Activated naive CD8-positive, alpha-beta T cell (primary cell): ENCODE results near the gene EEF1A2.

Source experiments
- H3K27ac Mint-ChIP-seq: one replicate; pipeline ENCODE4 v1.8.0; 2021; ENCODE audit warnings: mixed read lengths
- H3K27me3 Mint-ChIP-seq: one replicate; pipeline ENCODE4 v1.8.0; 2021; ENCODE audit warnings: mixed read lengths
- H3K36me3 Mint-ChIP-seq: one replicate; pipeline ENCODE4 v1.8.0; 2021; ENCODE audit warnings: mixed read lengths
- H3K4me1 Mint-ChIP-seq: one replicate; pipeline ENCODE4 v1.8.0; 2021; ENCODE audit warnings: low read depth, mixed read lengths
- H3K4me3 Mint-ChIP-seq: one replicate; pipeline ENCODE4 v1.8.0; 2021; ENCODE audit warnings: mild to moderate bottlenecking, mixed read lengths
- H3K9me3 Mint-ChIP-seq: one replicate; pipeline ENCODE4 v1.8.0; 2021; ENCODE audit warnings: low read depth, mixed read lengths

EEF1A2 gene

DNA sequence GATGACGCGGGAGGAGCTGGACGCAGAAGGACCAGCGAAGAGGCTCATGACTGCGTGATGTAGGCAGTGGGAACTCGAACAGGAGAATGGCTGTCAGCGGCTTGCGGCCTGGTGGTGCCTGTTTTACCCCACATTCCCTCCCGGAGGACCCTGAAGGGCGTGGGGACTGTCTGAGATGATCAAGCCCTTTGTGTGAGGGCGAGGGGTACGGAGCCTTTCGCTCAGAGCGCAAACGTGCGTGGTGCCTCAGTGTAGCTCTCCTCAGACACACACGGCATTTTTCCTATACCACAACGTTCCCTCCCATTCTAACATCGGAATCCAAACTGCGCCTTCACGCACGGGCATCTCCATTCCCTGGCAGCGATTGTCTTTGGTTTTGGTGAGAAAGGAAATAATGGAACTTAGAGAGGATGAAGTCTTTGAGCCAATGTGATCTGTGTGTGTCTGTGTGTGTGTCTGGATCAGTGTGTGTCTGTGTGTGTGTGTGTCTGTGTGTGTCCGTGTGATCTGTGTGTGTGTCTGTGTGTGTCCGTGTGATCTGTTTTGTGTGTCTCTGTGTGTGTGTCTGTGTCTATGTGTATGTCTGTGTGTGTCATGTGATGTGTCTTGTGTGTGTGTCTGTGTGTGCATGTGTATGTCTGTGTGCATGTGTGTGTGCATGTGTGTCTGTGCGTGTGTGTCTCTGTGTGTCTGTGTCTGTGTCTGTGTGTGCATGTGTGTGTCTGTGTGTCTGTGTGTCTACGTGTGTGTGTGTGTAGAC is 33.0 kb upstream of the EEF1A2 start:
- Mint-ChIP-seq H3K4me1 (peaks cover 3% of the 10 kb centered on the region), H3K27ac (no peak overlapping the region), H3K9me3 (no peaks in the 10 kb centered on the region), H3K27me3 (no peaks in the 10 kb centered on the region), H3K4me3 (no peak overlapping the region), H3K36me3 (no peaks in the 10 kb centered on the region)

DNA sequence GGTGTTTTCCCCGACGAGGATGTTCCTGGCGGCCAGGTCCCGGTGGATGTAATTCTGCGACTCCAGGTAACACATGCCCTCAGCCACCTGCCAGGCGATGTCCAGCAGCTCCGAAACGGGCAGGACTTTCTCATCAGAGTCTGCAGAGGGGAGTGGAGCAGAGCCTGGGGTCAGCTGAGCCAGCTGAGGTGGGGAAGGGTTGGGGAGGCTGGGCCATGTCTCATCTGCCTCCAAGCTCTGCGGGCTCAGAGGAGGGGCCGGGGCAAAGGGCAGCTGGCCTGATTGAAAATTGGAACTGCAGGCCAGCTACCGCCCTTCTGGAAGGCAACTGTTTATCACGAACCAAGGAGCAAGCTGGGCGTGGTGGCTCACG is 31.9 kb upstream of the EEF1A2 start:
- Mint-ChIP-seq H3K27me3 (no peaks in the 10 kb centered on the region), H3K27ac (no peak overlapping the region), H3K9me3 (no peaks in the 10 kb centered on the region), H3K36me3 (no peaks in the 10 kb centered on the region), H3K4me1 (peaks cover 1% of the 10 kb centered on the region), H3K4me3 (no peak overlapping the region)

DNA sequence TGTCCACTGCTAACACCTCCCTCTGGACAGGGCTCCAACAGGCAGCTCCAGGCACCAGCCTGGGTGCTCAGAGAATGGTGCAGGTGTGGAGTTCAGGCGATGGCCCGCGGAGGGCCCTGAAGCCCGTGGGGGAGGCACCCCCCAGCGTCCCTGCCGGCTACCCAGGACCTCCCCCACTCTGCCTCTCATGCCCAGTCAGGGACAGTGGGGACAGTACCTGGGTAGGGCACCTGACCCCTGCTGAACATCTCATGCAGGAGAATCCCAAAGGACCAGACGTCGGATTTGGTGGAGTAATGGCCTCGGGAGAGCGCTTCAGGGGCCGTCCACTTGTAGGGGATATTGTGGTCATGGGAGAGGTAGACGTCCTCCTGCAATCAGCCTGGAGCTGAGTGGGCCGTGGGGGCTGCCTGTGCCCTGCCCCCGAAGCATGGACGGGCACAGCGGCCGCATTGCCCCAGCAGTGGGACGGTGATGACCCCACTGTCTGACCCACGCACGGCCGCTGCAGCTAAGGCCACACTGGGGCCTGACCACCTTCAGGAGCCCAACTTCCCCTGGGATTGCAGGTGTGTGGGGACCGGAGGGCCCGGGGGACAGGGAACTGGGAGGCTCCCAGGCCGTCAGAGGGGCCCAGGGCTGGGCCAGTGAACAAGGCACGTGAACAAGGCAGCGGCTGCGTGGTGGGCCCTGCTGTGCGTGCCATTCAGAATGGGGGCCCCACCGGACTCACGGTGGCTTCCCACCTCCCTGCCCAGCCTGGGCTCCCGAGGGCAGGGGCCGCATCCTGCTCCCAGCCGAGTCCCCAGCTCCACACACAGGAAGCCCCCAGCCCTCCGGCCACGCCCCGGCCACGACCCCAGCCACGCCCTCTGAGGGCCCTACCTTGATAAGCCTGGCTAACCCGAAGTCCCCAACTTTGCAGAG is 31.2 kb upstream of the EEF1A2 start:
- Mint-ChIP-seq H3K9me3 (no peaks in the 10 kb centered on the region), H3K27ac (no peak overlapping the region), H3K4me1 (peaks cover 1% of the 10 kb centered on the region), H3K4me3 (no peak overlapping the region), H3K36me3 (no peaks in the 10 kb centered on the region), H3K27me3 (no peaks in the 10 kb centered on the region)

DNA sequence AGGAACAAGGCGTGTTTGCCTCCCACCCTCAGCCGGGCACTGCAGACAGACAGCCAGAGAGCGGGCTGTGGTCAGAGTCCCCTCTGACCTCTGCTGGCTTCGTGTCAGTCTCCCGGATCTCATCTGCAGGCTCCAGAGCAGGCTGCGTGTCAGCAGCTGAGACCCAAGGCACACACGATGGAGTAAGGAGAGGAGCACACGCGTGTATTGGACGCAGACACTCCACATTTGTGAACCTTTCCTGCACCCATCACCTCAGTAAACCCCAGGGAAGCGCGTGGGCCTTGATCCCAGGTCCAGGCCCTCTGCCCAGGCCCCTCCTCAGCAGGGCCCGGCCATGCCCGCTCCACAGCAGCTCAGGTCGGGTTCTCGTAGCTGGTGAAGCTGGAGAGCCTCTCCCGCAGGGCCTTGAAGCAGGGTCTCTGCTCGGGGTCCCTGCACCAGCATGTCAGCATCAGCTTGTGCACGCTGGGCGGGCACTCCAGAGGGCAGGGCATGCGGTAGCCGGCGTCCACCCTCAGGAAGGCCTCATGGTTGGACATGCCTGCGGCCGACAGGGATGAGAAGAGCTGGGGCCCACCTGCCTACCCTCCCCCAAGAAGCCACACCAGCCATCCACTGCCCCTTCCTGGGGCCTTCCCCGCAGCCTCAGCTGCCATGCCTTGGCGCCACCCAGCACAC is 30.4 kb upstream of the EEF1A2 start:
- Mint-ChIP-seq H3K27ac (no peak overlapping the region), H3K4me3 (no peak overlapping the region), H3K27me3 (no peaks in the 10 kb centered on the region), H3K9me3 (no peaks in the 10 kb centered on the region), H3K36me3 (no peaks in the 10 kb centered on the region), H3K4me1 (peaks cover 4% of the 10 kb centered on the region)

DNA sequence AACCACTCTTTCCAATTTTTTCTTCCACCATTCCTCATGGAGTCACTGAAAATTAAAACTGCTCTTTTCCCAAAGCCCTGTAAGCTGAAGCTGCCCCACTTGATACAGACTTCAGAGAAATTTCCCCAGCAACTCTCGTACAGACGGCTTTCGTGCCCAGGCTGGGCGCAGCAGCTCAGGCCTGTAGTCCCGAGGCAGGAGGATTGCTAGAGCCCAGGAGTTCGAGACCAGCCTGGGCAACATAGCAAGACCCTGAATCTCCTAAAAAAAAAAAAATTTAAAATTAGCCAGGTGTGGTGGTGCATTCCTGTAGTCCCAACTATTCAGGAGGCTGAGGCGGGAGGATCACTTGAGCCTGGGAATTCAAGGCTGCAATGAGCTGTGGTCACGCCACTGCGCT is 28.3 kb upstream of the EEF1A2 start:
- H3K36me3 Mint-ChIP-seq, result peaks cover 2% of the 10 kb centered on the region
- no peak overlapping the region for H3K27ac Mint-ChIP-seq
- H3K27me3 Mint-ChIP-seq, result no peaks in the 10 kb centered on the region
- H3K4me1 Mint-ChIP-seq, result peaks cover 11% of the 10 kb centered on the region
- H3K9me3 Mint-ChIP-seq, result no peaks in the 10 kb centered on the region
- no peak overlapping the region for H3K4me3 Mint-ChIP-seq

DNA sequence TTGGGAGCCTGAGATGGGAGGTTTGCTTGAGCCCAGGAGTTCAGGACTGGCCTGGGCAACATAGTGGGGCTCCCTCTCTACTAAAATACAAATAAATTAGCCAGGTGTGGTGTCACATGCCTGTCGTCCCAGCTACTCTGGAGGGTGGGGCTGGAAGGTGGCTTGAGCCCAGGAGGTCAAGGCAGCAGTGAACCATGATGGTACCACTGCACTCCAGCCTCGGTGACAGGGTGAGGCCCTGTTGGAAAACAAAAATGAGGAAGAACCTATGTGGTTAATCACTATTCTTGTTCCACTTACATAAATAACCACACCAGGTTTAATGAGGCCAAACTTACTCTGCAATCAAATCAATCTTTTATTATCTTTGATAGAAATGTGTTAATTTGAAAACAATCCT is 27.1 kb upstream of the EEF1A2 start:
- H3K27me3 Mint-ChIP-seq, result no peaks in the 10 kb centered on the region
- H3K27ac Mint-ChIP-seq, result no peak overlapping the region

DNA sequence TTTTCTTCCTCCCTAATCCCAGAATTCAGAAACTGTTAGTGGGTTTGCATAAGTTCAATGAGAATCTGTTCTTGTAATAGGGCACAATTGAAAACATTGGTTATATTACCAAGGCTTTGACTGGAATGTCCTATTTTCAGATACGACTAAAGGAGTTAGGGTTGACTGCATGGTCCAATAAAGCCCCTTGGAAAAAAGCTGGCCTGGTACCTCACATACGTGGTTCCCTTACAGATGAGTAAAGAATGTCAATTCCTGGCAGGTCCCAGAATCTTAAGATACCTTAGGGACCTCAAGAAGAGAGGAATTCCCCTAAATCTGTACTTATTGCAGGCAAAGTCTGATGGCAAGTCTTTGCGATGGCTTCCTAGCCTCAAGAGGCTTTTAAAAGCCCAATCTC is 26.3 kb upstream of the EEF1A2 start:
- Mint-ChIP-seq H3K27ac (no peak overlapping the region), H3K4me1 (peaks cover 13% of the 10 kb centered on the region), H3K4me3 (no peak overlapping the region), H3K36me3 (peaks cover 2% of the 10 kb centered on the region), H3K9me3 (no peaks in the 10 kb centered on the region), H3K27me3 (no peaks in the 10 kb centered on the region)

More for the DNA sequence above, 27.1 kb upstream of the EEF1A2 start:
- peaks cover 2% of the 10 kb centered on the region for H3K36me3 Mint-ChIP-seq
- no peaks in the 10 kb centered on the region for H3K9me3 Mint-ChIP-seq
- H3K4me3 Mint-ChIP-seq, result no peak overlapping the region
- peaks cover 13% of the 10 kb centered on the region for H3K4me1 Mint-ChIP-seq

DNA sequence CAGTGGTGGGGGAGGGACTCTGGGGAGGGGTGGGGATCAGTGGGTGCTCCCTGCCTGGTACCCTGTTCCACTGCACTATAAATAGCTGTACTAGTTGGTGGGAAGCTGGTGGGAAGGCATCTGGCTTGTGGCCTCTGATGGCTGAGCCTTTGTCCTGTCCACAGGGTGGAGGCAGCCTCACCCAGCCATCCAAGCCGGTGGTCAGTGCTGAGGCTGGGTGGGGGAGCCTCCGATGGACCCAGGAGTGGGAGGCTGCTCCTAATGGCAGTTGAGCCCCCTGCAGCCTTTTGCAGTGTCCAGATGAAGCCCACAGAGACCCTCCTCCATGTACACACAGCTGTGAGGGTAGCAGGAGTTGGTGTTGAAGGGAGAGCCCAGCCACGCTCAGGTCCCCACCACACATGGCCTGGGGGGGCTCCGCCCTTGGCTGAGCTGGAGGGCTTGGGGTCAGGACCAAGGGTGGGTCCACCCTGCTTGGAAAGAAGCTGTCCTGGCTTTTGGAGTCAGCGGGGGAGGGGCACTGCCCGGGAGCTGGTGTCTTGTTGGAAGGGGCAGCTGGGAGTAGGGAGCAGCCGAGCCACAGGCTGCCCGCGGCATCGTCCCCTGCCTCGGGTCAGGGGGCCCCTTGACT is 24.2 kb upstream of the EEF1A2 start:
- H3K27me3 Mint-ChIP-seq, result no peaks in the 10 kb centered on the region
- peaks cover 2% of the 10 kb centered on the region for H3K36me3 Mint-ChIP-seq
- no peaks in the 10 kb centered on the region for H3K9me3 Mint-ChIP-seq
- H3K4me1 Mint-ChIP-seq, result peaks cover 15% of the 10 kb centered on the region
- H3K4me3 Mint-ChIP-seq, result peak overlapping the region; percentile 20
- H3K27ac Mint-ChIP-seq, result no peak overlapping the region

DNA sequence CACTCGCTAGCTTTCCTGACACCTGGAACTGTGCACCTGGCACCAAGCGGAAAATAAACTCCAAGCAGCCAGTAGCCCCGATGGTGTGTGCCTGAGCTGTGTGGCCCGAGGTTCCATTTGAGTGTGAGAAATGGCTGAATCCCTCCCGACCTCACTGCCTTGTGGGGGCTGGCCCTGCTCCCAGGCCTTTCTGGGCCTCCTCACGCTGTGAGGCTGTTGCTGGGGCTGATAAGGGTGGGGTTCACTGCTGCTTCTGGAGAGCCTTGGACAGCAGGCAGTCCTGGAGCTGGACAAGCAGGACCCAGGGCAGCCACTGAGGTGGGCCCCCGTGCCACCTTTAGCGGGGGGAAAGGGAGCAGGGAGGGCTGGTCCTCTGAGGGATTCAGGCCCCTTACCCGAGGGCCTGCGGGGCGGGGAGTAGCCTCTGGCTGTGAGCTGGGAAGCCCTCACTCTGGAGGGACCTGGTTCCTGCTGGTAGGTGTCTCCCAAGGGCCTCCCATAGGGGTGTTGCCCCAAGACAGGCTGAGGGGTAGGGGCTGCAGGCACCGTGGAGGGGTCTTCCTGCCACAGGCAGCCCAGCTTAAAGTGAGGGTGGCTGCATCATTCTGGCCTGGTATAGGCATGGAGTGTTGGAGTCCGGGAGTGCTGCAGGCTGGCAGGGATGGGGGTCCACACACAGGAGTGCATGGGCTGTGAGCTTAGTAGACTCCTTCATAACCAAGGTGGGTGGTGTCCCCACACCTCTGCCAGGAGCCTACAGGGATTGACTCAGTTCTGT is 23.4 kb upstream of the EEF1A2 start:
- Mint-ChIP-seq H3K4me3 (peak overlapping the region; percentile 69), H3K9me3 (no peaks in the 10 kb centered on the region), H3K36me3 (peaks cover 2% of the 10 kb centered on the region), H3K27me3 (no peaks in the 10 kb centered on the region), H3K27ac (peak overlapping the region; percentile 72), H3K4me1 (peaks cover 14% of the 10 kb centered on the region)

DNA sequence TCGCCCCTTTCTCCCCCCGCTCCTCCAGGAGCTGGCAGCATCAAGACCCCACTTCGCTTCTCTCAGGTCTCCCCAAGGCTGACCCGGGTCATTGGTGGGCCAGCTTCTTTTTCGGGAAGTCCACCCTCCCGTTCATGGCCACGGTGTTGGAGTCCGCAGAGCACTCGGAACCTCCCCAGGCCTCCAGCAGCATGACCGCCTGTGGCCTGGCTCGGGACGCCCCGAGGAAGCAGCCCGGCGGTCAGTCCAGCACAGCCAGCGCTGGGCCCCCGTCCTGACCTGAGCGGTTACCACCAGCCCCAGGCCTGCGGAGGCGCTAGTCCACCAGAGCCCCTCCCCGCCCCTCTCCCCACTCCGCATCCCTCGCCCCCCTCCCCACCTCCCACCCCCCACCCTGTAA is 22.7 kb upstream of the EEF1A2 start:
- Mint-ChIP-seq H3K4me1 (peaks cover 14% of the 10 kb centered on the region), H3K27me3 (no peaks in the 10 kb centered on the region), H3K4me3 (peak overlapping the region; percentile 84), H3K36me3 (peaks cover 2% of the 10 kb centered on the region), H3K9me3 (no peaks in the 10 kb centered on the region), H3K27ac (no peak overlapping the region)

DNA sequence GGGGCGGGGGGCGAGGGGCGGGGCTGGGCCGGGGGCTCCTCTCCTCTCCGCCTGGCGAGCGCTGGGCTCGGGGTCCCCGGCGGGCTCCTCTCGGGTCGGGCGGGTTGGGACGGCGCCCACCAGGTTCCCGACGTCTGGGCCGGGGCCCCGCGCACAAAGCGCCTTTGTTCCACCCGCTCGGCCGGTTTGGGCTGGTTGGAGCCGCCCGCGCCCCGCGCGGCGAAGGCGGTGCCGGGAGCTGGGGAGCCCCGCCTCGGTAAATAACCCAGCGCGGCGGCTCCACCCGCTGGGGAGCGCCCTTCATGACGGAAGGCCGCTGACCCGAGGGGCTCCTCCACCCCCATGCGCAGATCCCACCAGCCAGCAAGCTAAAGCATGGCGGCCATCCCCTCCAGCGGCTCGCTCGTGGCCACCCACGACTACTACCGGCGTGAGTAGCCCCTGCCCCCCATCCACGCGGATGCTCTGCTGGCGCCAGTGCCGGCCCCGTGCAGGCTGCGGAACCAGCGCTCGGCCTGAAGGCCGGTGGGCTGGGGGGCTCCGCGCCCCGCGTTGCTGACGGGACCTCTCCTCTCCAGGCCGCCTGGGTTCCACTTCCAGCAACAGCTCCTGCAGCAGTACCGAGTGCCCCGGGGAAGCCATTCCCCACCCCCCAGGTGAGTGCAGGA is 22.2 kb upstream of the EEF1A2 start:
- no peak overlapping the region for H3K27ac Mint-ChIP-seq
- H3K36me3 Mint-ChIP-seq, result peaks cover 2% of the 10 kb centered on the region
- H3K9me3 Mint-ChIP-seq, result no peaks in the 10 kb centered on the region
- H3K4me1 Mint-ChIP-seq, result peaks cover 14% of the 10 kb centered on the region
- peak overlapping the region; percentile 84 for H3K4me3 Mint-ChIP-seq
- no peaks in the 10 kb centered on the region for H3K27me3 Mint-ChIP-seq

DNA sequence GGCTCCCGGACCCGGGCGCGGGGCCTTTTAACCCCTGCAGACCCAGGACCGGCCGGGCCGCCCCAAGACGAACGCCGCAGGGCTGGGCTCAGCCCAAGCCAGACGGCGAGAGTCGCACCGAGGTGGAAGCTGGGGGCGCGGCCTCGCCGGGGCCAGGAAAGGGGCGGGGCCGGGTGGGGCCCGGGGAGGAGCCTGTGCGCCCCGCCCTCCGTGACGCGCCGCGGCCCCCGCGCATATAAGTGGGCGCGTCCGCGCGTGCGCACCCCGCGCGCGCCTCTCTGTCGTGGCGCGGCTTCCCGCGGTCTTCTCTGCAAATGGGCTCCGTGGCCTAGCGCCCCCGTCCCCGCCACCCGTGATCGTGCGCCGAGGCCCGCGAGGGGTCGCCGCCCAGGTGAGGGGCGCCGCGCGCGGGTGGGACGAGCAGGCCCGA is 21.6 kb upstream of the EEF1A2 start, which contains the start of gene PPDPF:
PPDPF (plus strand) TSS at position 262 of the 430 bp plus-strand sequence. CDS start 544 bp downstream, outside the sequence.
- H3K27me3 Mint-ChIP-seq, result no peaks in the 10 kb centered on the region
- no peak within 1 kb of the TSS for H3K27ac Mint-ChIP-seq
- H3K4me3 Mint-ChIP-seq, result peak within 1 kb of the TSS; percentile 84
- H3K36me3 Mint-ChIP-seq, result peaks cover 2% of the 10 kb centered on the region
- peaks cover 14% of the 10 kb centered on the region for H3K4me1 Mint-ChIP-seq
- no peaks in the 10 kb centered on the region for H3K9me3 Mint-ChIP-seq

DNA sequence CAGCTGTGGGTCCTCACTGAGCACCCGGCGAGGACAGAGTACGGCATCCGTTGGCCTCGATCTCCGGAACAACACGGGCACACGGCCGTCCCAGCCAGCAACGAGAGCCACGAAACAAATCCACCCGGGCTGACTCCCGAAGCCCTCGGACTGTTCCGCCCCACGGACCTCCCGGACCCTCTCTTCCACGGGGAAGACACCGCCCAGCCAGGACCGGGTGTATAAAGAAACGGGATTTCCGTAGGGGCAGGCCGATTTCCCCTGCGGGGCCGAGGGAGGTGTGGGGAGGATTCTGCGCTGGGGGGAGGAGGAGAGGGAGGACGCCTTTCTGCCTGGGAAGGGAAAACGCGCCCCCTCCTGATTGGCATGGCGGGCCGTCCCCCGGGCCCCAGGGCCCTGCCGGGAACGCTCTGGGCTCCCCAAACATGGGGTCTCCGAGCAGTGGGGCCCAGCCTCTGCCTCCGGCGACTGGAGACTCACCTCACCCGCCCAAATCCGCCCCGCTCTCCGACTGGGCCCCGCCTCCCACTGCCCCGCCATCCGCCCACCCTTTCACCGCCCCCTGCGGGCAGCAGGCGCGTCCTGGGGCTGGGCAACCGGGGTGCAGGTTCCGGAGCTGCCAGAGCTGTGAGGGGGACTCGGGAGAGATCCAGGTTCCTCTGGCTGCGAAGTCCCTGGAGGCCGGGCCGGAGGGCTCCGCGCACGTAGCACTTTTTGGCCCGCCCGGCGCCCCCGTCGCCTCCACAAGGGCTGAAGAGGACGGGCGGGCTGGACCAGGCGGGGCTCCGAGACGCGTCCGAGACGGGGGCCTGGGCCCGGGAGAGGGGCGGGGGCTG is 21.0 kb upstream of the EEF1A2 start:
- H3K27me3 Mint-ChIP-seq, result no peaks in the 10 kb centered on the region
- H3K27ac Mint-ChIP-seq, result no peak overlapping the region
- H3K9me3 Mint-ChIP-seq, result no peaks in the 10 kb centered on the region
- H3K36me3 Mint-ChIP-seq, result peaks cover 2% of the 10 kb centered on the region
- peak overlapping the region; percentile 69 for H3K4me3 Mint-ChIP-seq
- peaks cover 14% of the 10 kb centered on the region for H3K4me1 Mint-ChIP-seq
